ENCODE data around the gene ZFYVE21.

The ZFYVE21 gene

DNA sequence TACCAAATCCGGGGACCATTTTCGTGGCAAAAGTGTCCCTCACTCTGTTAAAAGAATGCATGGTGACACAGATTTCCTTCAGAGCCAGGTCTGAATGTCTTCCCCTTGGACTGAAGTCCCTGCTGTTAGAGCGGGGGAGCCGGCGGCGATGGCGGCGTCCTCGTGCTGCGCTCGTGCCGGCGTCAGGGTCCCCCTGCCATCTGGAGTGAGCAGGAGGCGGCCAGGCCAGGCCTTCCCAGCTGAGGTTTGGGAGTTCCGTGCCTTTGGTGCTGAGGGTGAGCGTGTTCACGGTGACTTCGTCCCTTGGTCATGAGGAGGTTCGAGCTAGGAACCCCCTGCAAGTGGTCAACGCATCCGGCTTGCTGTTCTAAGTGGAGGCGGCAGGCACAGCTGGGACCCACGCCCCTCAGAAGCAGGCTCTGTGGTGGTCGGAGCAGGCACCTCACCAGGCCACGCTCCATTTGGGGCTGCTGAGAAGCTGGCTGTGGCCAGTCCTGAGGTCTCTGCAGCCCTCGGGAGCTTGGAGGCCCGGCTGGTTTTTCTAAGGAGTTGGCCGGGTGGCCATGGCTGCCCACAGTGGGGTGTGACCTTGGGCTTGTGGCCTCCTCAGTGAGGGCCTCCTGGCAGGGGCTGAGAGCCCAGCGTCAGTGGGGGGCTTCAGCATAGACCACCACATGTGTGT lies 9.5 kb downstream of the ZFYVE21 start:
- DNase-seq (ENCODE audit: low spot score): no peak

- no peak for DNase-seq (ENCODE audit: low spot score)
These were observed 10.3 kb downstream of the ZFYVE21 start for GRCh38 chr14:103725739-103726395.

- no peak for DNase-seq (ENCODE audit: low spot score)
These were observed 10.9 kb downstream of the ZFYVE21 start for GRCh38 chr14:103726474-103726873.

DNA sequence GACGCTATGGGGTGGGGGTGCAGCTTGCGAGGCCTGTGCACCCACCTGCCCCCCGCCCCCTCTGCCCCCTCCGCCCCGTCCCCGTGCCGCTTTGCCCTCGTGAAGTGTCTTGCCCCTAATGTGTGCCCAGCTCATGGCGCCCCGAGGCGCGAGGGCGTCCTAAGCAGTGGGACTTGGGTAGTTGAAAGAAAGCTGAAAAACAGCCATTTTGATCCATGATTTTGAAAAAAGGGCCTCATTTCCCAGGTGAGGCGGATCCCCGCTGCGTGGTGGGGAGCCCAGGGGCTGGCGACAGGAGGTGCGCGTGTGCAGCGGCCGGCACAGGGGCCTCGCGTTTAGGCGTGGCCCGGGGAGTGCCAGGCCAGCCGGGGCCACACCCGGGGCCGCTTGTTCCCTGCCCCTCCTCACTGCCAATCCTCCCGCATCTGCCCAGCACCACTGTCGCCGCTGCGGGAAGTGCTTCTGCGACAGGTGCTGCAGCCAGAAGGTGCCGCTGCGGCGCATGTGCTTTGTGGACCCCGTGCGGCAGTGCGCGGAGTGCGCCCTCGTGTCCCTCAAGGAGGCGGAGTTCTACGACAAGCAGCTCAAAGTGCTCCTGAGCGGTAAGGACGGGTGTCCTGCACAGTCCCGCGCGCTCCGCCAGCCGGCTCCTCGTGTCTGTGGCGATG lies 11.8 kb downstream of the ZFYVE21 start:
- DNase-seq (ENCODE audit: low spot score): no peak

- no peak for DNase-seq (ENCODE audit: low spot score)
These were observed 12.5 kb downstream of the ZFYVE21 start for GRCh38 chr14:103728141-103728540.

DNA sequence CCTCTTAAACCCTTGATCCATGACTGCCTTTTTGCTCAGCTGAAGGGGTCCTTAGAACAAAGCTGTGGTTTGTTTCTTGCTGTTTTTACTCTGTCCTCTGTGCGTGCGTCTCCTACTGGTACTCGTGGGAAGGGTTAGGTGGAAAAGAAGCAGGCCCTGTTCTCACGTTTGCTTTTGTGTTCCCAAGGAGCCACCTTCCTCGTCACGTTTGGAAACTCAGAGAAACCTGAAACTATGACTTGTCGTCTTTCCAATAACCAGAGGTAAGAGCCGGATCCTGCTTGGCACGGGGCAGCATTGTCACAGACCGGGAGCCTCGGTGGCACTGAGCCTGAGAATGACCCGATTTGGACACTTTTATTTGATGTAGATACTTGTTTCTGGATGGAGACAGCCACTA lies 13.1 kb downstream of the ZFYVE21 start:
- no peak for DNase-seq (ENCODE audit: low spot score)

DNA sequence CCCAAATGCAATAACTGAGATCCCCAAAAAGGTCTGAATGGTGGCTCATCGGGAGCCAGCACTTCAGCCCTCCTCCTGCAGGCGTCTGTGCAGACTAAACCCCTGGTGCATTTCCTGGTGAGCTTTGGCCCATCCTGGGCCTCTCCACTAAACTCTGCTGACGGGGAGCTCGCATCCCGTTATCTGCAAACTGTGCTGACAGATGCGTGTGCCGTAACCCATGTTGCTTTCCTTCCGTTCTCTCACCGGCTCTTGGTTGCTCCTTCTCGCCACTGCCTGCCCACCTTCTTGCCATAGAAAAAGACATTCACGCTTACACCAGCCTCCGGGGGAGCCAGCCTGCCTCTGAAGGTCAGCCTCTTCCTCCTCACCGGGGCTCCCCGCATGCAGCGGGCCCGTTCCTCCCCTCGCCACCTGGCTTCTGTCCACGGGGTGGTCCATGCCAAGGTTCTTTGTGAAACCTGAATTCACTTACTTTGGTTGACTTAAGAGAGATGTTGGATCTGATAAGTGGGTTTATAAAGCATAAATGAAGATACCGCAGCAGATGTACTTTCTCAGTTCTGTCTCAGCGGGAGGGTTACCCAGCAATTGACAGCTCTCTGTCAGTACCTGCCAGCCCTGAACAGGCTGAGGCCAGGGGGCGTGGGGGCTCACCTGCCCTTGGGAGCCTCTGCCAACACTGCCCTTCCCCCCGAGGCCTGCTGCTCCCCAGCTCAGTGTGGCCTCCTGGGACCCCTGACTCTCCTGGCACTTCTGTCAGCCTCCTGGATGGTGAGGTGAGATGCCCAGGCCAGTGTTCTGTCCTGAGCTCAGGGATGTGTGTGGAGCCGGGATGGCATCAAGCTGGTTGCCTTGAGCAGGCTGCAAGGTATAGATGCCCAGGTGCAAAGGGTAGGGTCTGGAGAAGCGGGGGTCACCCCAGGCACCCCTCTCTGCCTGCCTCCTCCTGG lies 14.2 kb downstream of the ZFYVE21 start:
- DNase-seq (ENCODE audit: low spot score): no peak

DNA sequence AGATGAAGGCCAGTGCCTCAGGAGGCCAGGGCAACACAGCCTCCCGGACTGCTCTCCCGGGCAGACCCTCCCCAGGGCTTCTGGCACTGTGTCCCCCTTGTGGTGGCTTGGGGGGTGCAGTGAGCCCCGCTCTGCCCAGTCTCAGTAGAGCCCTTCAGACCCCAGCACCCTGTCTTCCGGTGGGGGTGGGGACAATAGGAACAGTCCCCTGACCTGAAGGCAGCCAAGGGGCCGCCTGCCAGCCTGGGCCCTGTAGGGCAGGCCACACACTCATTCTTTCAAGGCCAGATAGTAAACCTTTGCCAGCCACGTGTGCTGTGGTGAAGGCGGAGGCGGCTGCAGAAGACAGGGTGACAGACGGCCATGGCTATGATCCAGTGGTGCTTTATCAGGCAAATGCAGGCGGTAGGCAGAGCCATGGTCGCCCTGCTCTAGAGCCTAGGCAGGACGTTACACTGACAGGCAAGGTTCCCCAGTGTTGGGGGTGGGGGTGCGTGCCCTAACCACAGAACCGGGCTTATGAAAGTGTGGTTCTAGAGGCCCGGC lies 15.0 kb downstream of the ZFYVE21 start:
- DNase-seq (ENCODE audit: low spot score): no peak

DNA sequence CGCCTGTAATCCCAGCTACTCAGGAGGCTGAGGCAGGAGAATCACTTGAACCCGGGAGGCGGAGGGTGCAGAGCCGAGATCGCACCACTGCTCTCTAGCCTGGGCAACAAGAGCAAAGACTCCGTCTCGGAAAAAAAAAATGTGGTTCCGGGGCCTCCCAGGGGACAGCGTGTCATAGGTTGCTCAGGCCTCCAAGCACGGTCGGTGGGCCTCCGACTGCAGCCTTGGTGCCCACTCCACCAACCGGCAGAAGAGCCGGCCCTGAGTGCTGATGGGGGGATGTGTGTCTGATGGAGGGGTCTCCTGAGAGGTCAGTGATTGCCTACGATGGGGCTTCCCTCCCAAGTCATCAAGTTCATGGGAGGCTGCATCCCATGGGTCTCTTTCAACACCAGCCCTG lies 15.9 kb downstream of the ZFYVE21 start:
- no peak for DNase-seq (ENCODE audit: low spot score)

GRCh38 chr14:103731916-103732867 lies 16.6 kb downstream of the ZFYVE21 start:
- DNase-seq (ENCODE audit: low spot score): no peak

DNA sequence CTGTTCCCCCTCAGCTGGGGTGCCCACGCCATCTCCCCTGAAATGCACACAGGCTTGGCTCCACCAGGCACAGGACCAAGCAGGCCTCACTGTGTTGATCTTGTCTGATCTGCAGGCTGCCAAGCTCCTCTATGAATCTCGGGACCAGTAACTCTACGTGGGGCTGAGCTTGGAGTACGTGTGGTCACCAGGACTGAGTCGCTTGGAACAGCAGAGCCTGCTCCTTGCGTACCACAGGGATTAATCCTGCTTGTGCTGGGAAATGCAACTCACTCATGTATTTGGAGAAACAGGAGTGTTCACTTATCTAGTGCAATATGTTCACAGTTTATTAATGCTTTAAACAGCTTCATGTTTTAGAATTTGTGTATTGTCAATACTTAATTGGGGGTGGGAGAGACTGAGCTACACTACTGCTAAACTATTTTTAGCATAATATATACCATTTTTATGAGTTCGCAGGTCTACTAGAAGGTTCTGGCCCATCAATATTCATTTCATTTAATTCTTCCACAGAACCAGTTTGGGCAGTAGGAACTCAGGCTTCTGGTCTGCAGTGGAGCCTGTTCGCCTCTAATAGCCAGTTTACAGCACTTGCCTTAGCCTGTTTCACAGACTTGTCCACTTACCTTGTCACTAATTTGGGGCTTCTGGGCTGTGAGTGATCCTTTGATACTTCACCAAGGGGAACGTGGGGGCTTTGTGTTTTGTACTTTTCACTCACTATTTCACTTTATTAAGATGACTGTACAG lies 17.4 kb downstream of the ZFYVE21 start:
- DNase-seq (ENCODE audit: low spot score): no peak

- no peak for DNase-seq (ENCODE audit: low spot score)
These were observed 18.0 kb downstream of the ZFYVE21 start for GRCh38 chr14:103733651-103734050.

DNA sequence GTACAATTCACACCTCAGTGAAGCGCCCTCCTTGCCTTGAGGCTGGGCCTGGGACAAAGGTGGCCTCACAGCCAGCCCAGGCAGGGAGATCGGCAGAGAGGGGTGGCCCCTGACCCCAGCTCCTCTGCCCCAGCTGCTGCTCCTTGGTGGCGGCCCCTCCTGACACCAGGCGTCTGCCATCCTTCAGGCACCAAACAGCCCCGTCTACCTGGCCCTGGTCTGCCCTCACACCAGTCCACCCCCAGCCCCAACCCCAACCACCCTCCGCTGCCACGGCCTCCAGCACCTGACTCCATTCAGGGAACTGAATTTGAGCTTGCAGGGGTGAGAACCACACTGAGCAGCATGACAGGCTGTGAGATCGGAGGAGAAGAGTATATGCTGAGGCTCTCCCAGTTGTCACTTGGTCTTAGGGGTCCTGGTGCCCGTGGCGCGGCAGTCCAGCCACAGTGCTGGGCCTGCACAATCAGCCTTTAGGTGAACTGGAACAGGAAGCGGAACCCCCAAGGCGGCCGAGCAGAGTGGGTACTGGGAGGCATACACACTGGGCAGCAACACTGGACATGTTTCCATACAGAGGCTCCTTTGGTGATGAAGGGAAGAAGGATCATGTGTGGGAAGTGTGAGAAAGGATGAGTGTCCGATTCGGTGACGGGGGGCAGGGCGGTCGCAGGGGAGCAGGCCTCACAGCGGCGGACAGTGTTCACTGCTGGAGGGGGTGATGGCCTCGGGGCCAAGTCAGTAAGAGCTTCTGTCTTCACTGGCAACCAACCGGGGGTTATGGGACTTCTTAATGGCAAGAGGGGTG lies 18.7 kb downstream of the ZFYVE21 start:
- no peak for DNase-seq (ENCODE audit: low spot score)

DNA sequence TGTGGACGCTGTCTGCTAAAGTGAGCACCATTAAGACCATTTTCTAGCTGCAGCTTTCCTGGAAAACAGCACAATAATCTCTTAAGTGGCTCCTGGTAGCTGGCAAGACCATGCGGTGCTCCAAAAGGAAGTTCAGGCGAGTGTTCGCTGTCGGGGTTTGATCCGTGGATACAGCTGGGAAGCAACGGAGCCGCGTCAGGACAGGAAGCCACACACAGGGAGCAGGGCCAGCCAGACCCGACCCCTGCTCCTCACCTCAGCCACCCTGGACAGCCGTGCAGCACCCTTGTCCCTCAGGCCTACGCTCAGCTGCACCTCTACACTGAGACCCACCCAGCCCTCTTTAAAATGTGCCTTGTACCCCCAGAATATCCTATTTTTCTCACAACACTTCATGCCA lies 19.4 kb downstream of the ZFYVE21 start:
- no peak for DNase-seq (ENCODE audit: low spot score)

- no peak for DNase-seq (ENCODE audit: low spot score)
These were observed 19.8 kb downstream of the ZFYVE21 start for GRCh38 chr14:103735439-103735814.

DNA sequence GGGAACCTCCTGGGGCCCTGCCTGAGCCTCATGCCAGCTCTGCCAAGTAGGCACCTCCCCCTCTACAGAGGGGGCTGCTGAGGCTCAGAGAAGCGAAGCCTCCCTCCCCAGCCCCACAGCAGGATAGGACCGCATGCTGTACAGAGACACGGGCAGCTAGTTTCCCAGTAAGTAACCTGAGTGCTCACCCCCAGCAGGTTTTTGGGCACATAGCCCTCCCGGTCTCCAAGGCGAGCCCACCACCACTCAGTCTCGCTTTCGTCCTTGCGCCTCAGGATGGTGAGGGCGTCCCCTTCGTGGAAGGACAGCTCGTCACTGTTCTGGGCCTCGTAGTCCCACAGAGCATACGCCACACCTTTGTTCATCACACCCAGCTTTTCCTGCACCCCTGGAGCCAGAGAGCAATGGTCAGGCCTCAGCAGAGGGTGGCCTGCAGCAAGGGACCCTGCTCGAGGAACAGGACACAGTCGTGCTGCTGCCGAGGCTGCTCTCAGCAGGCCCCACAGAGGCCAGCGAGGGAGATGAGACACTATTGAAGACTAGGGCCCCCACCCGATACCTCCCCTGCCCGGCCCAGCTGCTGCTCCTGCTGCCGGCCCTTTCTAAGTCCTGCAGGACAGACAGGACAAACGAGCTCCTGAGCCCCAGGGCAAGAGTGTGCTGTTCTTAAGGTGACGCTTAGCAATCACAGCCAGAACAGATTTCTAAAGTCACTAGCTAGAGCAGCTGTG lies 20.4 kb downstream of the ZFYVE21 start:
- DNase-seq (ENCODE audit: low spot score): no peak

- no peak for DNase-seq (ENCODE audit: low spot score)
These were observed 21.2 kb downstream of the ZFYVE21 start for GRCh38 chr14:103736546-103737431.
